Testis (tissue), 3 donors: ENCODE measurements around the gene SDHAF2. TPM values are rescaled to one million over a fixed set of nuclear protein-coding genes. Genes with fewer than 3 reads are reported as not detected.
A peak's percentile ranks its signal among the peaks of the same experiment; 100 is the strongest.

ENCODE experiments used
- DNase-seq: peaks from one replicate; pipeline ENCODE4 v3.0.0-alpha.2; 2019
- H3K27ac ChIP-seq, 2 donors: fragments of 200-600 bp; sonication (generic); one replicate each; pipeline ENCODE4 v1.5.1; 2019
- H3K27me3 ChIP-seq: fragments of 200-600 bp; sonication (generic); one replicate; pipeline ENCODE4 v1.5.1; 2019
- H3K36me3 ChIP-seq: fragments of 200-600 bp; sonication (generic); one replicate; pipeline ENCODE4 v1.5.1; 2017; ENCODE audit warnings: low read depth; ENCODE audit errors: missing control alignments
- H3K4me1 ChIP-seq: fragments of 200-600 bp; sonication (generic); one replicate; pipeline ENCODE4 v1.5.1; 2019
- H3K4me3 ChIP-seq, 2 donors: fragments of 200-600 bp; sonication (generic); one replicate each; pipeline ENCODE4 v1.5.1; 2017 to 2019
- H3K9me3 ChIP-seq: fragments of 200-600 bp; sonication (generic); one replicate; pipeline ENCODE4 v1.5.1; 2017
- CTCF ChIP-seq, 3 experiments: fragments of 450-650 bp in 2 of 3; fragments of 200-600 bp in 1 of 3; sonication (generic) in 1 of 3; IDR thresholded peaks; one replicate each; pipeline ENCODE4 v1.5.1; 2016 to 2019; ENCODE audit warnings: antibody characterized with exemption in 3 of 3, mild to moderate bottlenecking in 2 of 3, moderate library complexity in 1 of 3
- POLR2A ChIP-seq: fragments of 450-650 bp; IDR thresholded peaks from one replicate; pipeline ENCODE4 v1.6.1; 2017; ENCODE audit warnings: antibody characterized with exemption, mild to moderate bottlenecking, moderate library complexity
- WGBS, 2 donors: methylation state at CpG; one replicate each; pipeline ENCODE4 v1.1.5; 2018; 5-methylcytosine and 5-hydroxymethylcytosine counted together
- intact Hi-C: fragments of 100-400 bp; cut with DNase I; formaldehyde crosslinking; loops from one replicate; pipeline ENCODE4 v1.15.1; 2023; ENCODE audit warnings: low total_unique reads
- polyA plus RNA-seq: library from polyadenylated mRNA; stranded (reverse); fragments of 350-450 nt; fragmentation: Illumina TruSeq; extraction: RNeasy Lipid Tissue Mini Kit (QIAGEN cat#74804); gene quantifications from one replicate; pipeline ENCODE4 v1.2.3, GENCODE V29; 2014; ENCODE audit warnings: low read depth, low replicate concordance; ENCODE audit not compliant: insufficient read depth
- total RNA-seq, 2 donors: library from RNA; depleted of rRNA; stranded (reverse); fragments of >200 nt; gene quantifications; one replicate each; pipeline ENCODE4 v1.2.3, GENCODE V29; 2016

Gene SDHAF2
- total and polyA plus RNA-seq, 3 donors from 2014 or later: 46.8 to 85.4 (median 66.2) TPM

GRCh38 chr11:61480994-61481335 is 51.0 kb downstream of the SDHAF2 start:
- intact Hi-C loops: loop anchor here (10.0 kb wide), 1 partner anchor 154 kb away; no protein-coding TSS in a partner anchor
- Histone ChIP-seq H3K27me3 (no peaks in the 10 kb centered on the region), H3K36me3 (no peaks in the 10 kb centered on the region), H3K27ac (no peak overlapping the region), H3K9me3 (no peaks in the 10 kb centered on the region), H3K4me1 (peaks cover 20% of the 10 kb centered on the region), H3K4me3 (no peak overlapping the region)
- WGBS, 2 donors: 37 to 68% methylated on average over 6 to 7 of the region's 7 CpGs
- no peak for TF ChIP-seq CTCF (IDR thresholded peaks at IDR 0.05)
- no peak for TF ChIP-seq POLR2A
- DNase-seq: peak; percentile 51

- intact Hi-C loops: loop anchor here (10.0 kb wide), 1 partner anchor 153 kb away; no protein-coding TSS in a partner anchor
- DNase-seq: no peak
- no peak for TF ChIP-seq POLR2A
- no peak for TF ChIP-seq CTCF (IDR thresholded peaks at IDR 0.05)
- Histone ChIP-seq H3K27me3 (no peaks in the 10 kb centered on the region), H3K4me1 (peaks cover 20% of the 10 kb centered on the region), H3K9me3 (no peaks in the 10 kb centered on the region), H3K36me3 (no peaks in the 10 kb centered on the region), H3K4me3 (no peak overlapping the region), H3K27ac (no peak overlapping the region)
- 60 to 83% methylated on average over 4 to 9 of the region's 10 CpGs for WGBS, 2 donors
These were observed 51.9 kb downstream of the SDHAF2 start for GRCh38 chr11:61481806-61482205.

- H3K27me3 ChIP-seq: no peaks in the 10 kb centered on the region
- no peaks in the 10 kb centered on the region for H3K9me3 ChIP-seq
- DNase-seq: no peak
- no peak overlapping the region for H3K4me3 ChIP-seq
- intact Hi-C loops: loop anchor here (10.0 kb wide), 1 partner anchor 152 kb away; no protein-coding TSS in a partner anchor
- H3K27ac ChIP-seq: no peak overlapping the region
- 86% methylated on average over 7 of the region's 7 CpGs; no CpG with 5 or more reads in 1 of the 2 donors for WGBS, 2 donors
- H3K36me3 ChIP-seq: no peaks in the 10 kb centered on the region
- peaks cover 13% of the 10 kb centered on the region for H3K4me1 ChIP-seq
- TF ChIP-seq POLR2A: no peak
- peak in 2 of 3 experiments; percentile 6 to 24 for TF ChIP-seq CTCF (IDR thresholded peaks at IDR 0.05)
These were observed 52.6 kb downstream of the SDHAF2 start for GRCh38 chr11:61482513-61482912.

- Histone ChIP-seq H3K4me3 (no peak overlapping the region), H3K4me1 (peaks cover 18% of the 10 kb centered on the region), H3K9me3 (no peaks in the 10 kb centered on the region), H3K27me3 (no peaks in the 10 kb centered on the region), H3K36me3 (no peaks in the 10 kb centered on the region), H3K27ac (no peak overlapping the region)
- intact Hi-C loops: loop anchor here (10.0 kb wide), 1 partner anchor 150 kb away; no protein-coding TSS in a partner anchor
- DNase-seq: no peak
- TF ChIP-seq POLR2A (no peak), CTCF (IDR thresholded peaks at IDR 0.05) (no peak)
- 64 to 67% methylated on average over 4 to 11 of the region's 11 CpGs for WGBS, 2 donors
These were observed 54.6 kb downstream of the SDHAF2 start for GRCh38 chr11:61484541-61484940.

- DNase-seq: no peak
- H3K27ac ChIP-seq: no peak overlapping the region
- TF ChIP-seq CTCF (IDR thresholded peaks at IDR 0.05) (no peak), POLR2A (no peak)
- no peak overlapping the region for H3K4me3 ChIP-seq
- H3K36me3 ChIP-seq: no peaks in the 10 kb centered on the region
- no peaks in the 10 kb centered on the region for H3K9me3 ChIP-seq
- peaks cover 23% of the 10 kb centered on the region for H3K4me1 ChIP-seq
- WGBS, 2 donors: 94% methylated on average over 11 of the region's 11 CpGs
- intact Hi-C loops: loop anchor here (10.0 kb wide), 1 partner anchor 150 kb away; no protein-coding TSS in a partner anchor
- H3K27me3 ChIP-seq: no peaks in the 10 kb centered on the region
These were observed 55.2 kb downstream of the SDHAF2 start for GRCh38 chr11:61485080-61485479.
